NCI-H128 (cell line): ENCODE data around the gene PHYKPL.

Source experiments
- DNase-seq: peaks from one replicate; lab custom pipeline; 2025; ENCODE audit not compliant: unreplicated experiment; lab: John Stamatoyannopoulos, UW

The PHYKPL gene

DNA sequence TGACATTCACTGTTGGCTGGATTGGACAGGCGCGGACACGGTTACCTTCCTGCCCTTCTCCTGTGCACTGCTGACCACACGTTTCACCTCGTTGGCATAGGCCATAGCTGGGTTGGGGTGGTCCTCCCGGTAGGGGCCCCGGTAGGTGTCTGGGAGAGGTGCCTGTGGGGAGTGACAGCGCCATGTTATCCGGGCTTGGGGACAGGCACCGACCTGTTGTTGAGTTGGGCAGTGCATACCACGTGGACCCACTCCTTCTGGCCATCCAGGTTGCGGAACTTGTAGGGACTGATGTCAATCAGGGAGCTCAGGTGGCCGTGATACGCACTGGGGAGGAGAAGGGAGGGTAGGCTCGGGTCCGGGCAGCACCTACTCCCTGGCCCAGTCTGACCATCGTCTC lies 8.2 kb downstream of the PHYKPL start:
- no peak for DNase-seq

DNA sequence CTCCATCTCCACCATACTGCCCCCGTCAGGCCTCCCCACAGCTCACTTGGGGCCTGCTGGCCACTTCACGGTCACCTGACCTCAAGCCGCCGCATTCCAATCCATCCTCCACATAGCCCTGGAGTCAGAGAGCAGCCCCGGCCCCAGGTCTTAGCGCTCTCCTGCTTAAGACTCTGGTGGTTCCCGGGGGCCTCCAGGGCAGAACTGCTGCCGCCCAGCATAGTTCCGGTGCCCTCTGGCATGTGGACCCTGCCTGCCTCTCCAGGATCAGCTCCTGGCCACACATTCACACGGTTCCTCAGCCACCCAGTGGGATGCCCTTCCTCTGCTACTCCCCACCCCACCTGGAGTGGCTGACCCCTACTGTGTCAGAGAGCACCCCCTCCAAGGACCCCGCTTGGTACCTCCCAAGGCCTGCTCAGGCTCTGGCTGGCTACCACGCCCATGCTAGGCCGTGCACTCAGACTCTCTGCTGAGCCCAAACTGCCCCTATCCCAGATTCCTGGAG lies 8.7 kb downstream of the PHYKPL start:
- no peak for DNase-seq

DNA sequence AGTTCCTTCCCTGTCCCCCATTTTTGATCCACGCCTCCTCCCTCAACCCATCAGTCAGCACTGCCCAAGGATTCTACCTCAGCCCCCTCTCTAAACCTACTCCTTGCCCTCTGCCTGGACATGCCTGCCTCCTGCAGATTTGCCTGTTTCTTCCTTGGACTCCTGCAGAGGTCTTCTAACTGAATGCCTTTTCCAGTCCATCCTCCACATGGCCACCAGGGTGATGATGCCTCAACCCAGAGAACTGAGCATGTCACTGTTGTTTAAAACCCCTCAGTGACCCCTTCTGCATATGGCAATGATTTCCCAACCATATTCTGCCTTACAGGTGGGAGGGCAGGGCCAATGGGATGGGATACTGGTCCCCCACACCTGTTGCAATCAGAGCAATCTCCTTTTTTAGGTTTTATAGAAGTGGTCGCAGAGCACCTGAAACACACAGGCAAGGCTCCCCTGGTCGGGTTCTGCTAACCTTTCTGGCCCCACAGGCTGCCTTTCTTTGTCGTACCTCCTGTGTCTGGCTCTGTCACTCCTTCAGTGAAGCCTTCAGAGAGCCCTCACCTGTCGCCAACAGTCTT lies 9.3 kb downstream of the PHYKPL start:
- DNase-seq = no peak

DNA sequence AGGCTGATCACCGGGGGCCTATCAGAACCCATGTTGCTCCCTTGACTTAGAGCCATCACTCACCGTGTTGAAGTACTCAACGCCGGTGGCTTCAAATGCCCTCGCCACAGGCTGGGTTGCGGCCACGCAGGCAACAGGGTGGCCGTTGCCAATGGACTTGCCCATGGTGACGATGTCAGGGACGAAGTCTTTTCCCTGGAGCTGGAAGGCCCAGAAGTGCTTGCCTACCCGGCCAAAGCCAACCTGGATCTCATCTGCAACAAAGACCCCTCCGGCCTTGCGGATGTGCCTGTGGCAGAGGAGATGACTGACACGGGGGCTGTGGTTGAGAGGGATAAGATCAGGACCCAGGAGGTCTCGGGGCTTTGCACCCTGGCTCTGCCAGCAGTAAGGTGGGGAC lies 10.3 kb downstream of the PHYKPL start:
- DNase-seq = no peak

DNA sequence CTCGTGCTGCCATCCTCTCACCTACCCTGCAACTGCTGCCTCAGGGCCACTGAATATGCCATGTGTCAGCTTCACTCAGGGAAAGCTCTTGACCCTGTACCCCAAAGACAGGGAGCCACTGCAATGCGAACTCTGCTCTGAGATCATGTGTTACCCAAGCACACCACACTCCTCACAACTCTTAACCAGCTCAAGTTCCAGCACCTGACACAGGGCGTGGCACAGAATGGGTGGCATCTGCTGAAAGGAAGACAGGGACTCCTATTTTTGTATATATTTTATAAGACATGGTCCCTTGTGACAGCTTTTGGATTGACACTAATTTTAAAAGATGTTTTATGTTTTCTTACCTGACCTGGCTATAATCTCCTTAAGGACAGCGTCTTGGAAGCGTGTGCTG lies 10.7 kb downstream of the PHYKPL start:
- no peak for DNase-seq

DNA sequence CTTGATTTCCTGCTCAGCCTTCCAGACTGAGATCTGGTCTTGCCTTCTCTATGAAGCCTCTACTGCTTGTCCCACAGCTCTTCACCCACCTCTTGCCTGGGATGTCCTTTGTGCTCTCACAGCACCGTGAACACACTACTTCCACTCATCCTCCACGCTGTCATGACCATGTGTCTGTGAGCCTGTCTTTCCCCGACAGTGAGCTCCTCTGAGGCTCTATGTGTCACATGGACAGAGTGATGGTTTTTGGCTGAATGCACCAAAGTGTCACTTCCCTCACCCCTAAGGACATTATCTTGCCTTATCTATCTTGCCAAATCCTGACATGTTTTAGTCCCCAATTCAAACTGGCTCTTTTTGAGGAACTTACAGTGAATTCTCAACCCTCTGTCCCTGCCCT lies 11.3 kb downstream of the PHYKPL start:
- no peak for DNase-seq

DNA sequence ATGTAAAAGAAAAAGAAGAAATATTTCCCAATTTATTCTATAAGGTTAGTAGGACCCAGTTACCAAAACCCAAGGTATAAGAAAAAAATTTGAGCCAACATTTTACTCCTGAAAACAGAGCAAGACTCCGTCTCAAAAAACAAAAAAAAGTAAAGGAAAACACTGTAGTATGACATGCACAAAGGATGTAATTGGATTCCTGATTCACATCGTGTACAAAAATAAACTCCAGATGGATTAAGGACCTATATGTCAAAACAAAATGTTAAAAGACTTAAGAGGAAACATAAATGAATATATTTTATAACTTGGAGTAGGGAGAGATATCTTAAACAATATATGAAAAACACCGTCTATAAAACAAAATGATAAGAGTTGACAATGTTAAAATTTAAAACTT lies 13.8 kb downstream of the PHYKPL start:
- DNase-seq = no peak

DNA sequence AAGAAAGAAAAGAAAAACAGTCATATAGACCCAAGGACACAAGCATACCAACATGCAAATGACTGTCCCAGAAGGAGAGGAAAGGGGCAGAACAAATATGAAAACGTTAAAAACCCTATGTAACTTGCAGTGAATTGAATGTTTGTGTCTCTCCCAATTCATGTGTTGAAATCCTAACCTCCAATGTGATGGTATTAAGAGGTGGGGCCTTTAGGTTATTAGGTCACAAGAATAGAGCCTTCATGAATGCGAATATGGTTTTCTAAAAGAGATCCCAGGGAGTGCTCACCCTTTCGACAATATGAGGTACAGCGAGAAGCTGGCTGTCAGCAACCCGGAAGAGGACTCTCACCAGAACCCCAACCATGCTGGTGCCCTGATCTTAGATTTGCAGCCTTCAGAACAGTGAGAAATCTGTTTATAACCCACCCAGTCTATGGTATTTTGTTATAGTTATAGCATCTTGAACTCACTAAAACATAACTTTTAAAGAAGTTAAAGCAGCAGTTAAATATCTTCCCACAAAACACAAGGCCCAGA lies 14.3 kb downstream of the PHYKPL start:
- DNase-seq = no peak

DNA sequence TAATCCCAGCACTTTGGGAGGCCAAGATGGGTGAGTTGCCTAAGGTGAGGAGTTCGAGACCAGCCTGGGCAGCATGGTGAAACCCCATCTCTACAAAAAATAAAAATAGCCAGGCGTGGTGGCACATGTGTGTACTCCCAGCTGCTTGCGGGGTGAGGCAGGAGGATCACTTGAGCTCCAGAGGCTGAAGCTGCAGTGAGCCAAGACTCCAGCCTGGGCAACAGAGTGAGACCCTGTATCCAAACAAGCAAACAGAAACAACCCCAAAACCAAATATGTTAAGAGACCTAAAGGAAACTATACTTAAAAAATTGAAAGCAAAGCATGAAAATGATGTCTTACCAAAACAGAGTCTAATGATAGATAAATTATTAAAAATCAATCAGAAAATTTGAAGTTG lies 15.8 kb downstream of the PHYKPL start:
- DNase-seq = no peak

DNA sequence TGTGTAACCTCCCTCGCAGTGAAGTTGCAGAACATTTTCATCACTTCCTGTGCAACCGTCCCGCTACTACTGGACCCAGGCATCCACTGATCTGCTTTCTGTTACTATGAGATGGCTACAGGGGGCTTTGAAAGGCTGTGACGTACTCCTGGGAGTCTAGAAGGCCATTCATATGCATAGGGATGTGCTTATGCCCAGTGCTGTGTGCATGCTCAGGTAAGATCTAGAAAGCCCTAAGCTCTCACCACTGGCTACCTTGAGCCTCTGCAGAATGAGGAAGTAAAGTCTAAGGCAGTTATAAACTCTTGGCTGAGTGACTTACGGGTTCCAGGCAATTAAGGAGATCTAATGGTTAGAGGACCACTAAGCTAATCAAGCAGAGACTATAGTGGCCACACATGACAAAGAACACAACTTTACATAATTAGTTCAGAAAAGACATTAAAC lies 16.5 kb downstream of the PHYKPL start:
- no peak for DNase-seq

DNA sequence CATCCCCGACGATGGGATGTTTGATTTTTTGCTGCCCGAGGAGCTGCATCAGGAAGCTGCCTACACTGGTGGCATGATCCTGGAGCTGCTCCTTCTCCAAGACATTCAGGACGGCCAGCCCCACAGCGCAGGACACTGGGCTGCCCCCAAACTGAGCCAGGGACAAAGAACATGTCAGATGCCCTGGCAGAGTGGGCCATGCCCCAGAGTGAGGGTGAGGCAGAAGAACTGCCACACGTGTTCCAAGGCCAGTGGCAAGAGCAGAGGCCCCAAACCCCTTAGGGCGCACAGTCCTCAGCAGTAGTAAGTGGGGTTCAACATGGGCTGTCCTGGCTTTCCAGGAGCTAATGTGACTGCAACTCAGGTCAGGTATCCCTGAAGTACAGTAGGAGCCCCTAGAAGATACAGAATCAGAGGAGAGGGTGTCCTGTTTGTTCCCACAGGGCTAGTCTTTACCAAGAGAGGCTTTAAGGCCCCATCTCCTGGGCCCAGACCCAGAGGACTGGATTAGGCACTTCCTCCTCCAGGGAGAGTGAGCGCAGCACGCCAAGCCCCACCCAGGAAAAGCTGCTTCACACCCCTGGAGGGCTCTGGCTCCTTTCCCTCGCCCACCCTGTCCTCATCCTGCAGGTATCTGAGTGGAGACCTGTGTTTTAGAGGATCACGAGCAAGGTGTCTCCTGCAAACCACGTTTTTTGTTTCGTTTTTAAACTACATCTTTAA lies 17.2 kb downstream of the PHYKPL start:
- DNase-seq = no peak

DNA sequence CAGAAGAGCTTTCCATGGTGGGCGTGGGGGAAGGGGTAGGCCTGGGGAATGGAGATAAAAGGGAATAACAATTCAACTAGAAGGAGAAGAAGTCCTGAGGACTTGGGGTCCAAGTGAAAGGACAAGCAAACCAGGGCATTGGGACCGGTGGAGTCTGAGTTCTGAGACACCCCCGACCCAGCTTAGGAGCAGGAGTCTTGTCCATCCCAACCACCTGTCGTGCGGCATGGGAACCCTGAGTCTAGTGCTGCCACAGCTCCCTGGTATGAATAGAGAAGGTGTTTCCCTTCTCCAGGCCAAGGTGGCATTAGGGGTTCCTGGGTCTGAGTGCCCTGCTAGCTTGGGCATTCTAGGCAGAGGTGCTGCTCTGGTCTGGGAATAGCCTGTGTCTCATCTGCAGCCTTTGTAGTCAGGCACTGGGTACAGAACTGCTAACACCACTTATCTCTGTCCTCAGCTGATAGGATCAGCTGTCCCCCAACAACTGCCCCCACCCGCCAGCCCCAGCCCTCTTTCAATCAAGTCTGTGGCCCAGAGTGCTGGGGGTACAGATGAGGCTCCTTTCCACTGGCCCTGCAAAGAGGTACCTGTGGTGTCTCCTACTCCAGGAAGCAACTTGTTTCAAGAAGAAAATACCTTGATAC lies 18.3 kb downstream of the PHYKPL start:
- no peak for DNase-seq

DNA sequence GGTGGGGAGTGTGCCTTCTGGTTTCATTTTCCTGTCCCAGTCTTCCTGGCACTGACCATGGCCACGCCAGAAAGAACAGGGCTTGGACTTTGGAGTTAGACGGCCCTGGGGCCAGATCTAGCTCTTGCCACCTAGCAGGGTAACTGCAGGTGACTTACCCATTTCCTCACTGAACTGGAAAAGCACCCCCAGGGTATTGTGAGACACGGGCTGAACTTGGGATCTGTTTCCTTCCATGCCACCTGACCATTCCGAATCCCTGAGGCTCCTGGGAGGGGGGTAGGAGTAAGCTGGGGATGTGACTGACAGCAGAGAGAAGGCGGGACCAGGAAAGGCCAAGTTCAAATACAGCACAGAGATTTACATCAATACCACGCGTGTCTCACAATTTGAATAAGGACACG lies 18.9 kb downstream of the PHYKPL start:
- no peak for DNase-seq

DNA sequence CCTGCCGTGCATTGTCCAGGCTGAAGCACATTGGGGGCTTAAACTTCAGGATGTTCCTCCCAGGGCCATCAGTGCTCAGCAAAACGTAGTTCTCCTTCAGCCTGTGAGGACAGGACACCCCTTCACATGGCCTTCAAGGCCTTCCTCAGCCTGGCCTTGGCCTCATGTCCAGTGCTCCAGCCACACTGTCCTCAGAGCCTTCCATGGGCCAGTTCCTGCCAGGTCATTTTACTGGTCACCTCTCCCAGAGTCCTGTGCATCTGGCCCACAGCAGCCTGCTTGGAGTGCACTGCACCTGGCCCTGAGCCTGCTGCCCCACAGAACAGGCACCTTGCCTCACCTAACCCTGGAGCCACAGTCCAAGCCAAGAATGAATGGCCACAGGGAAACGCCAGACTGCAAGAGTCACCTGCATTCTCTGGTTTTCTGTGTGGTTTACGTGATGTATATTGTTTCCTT lies 19.6 kb downstream of the PHYKPL start:
- DNase-seq = no peak

DNA sequence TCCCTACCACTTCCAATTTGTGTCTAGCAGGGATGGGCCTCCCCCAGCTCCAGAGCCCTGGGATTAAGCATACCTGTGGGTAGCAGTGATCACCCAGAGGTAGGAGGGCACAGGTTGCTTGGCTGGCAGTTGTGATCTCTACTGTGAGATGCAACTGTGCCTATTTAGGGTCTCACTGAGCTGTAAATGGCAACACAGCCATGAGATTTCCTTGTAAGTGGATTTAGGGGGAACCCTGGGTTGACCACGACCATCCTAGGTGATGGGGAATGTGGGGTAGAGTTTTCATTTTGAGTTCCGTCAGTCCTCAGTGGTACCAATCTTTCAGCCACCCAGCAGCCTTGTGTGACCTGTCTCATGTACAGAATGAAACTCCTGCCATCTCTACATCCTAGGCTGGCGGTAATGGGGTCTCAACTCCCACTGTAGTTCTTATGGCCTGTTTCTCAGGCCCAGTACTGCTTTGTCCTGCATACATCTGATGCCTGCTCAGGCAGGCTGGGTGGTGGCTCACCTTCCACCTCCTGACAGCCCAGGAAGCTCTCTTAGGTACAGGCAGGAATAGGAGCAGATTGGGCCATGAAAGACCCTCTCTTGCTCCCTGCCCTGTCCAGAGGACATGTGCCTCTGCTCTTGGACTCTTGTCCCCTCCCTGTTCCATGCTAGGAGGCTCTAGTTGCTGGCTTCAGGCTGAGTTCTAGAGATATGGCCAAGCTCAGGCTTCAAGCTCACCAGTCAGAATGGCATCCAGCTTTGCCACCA lies 20.2 kb downstream of the PHYKPL start:
- DNase-seq = no peak

DNA sequence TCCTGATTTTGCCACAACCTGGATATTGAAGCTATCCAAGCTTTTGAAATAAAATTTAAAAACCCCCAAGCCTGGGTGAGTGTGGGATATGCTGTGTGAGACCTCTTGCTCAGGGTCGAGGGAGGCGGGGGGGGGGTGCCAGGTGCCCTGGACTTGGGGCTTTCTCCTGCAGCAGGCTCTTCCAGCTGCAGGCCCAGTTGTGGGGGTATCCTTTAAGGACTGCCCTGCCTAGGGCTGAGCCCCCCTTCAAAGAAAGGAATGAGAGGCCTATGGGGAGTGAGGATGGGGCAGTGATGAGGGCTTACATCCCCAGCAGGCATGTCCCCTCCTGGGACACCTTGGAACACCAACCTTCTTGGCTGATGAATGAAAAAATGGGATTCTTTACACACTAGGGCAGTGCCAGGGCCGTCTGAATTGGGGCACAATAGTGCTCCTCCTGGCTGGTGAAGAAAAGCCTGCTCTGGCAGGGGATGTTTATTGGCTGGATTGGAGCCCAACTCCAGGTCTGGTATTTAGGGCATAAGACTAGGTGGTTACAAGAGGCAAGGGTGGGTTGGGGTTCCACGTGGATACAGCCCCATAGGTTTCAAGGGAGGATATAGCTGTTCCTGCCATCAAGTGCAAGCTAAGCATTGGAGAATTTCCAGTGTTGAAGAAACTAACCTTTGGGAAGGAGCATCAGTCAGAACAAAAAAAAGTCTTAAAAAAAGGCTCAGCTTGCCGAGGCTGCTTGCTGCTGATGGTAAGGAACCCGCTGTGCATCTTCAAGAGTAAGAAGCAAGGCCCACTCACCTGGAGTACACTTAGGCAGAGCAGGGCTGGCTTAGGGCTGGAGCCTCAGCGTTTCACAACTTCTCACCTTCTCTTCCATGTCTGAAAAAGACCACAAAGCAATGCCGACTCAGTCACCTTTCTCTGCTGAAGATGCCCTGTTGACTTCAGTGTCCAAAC lies 21.2 kb downstream of the PHYKPL start:
- DNase-seq = no peak

DNA sequence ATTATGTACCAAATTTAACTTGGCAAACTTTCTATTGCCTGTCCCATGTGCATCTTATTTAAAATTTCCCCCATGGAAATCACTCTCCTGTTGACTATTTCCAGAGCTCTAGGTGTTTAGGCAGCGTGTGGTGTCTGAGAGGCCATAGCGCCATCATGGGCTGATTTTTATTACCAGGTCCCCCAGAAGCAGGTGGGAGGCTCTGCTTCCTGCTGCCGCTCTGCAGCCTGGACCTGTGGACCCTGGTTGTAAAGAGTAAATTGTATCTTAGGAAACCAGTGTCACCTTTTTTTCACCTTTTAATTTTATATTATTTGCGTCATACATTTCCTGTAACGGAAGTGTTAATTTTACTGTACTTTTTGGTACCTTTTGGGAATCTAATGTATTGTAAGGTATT lies 21.9 kb downstream of the PHYKPL start:
- no peak for DNase-seq

DNA sequence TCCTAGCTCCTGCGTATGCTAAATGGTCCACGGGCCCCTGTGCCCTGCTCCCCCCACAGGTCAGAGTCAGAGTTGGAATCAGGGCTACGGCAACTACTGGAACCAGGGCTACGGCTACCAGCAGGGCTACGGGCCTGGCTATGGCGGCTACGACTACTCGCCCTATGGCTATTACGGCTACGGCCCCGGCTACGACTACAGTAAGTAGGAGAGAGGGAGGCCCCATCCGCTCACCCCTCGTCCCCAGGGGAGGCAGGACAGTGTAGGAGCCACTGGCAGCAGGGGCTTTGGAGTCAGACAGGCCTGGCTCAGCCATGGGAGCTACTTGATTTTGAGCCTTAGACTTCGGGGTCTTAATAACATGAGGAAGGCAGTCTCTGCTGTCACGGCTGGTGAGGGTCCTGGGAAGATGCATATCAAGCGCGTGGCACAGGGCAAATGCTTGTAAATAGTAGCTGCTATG lies 22.5 kb downstream of the PHYKPL start:
- no peak for DNase-seq

DNA sequence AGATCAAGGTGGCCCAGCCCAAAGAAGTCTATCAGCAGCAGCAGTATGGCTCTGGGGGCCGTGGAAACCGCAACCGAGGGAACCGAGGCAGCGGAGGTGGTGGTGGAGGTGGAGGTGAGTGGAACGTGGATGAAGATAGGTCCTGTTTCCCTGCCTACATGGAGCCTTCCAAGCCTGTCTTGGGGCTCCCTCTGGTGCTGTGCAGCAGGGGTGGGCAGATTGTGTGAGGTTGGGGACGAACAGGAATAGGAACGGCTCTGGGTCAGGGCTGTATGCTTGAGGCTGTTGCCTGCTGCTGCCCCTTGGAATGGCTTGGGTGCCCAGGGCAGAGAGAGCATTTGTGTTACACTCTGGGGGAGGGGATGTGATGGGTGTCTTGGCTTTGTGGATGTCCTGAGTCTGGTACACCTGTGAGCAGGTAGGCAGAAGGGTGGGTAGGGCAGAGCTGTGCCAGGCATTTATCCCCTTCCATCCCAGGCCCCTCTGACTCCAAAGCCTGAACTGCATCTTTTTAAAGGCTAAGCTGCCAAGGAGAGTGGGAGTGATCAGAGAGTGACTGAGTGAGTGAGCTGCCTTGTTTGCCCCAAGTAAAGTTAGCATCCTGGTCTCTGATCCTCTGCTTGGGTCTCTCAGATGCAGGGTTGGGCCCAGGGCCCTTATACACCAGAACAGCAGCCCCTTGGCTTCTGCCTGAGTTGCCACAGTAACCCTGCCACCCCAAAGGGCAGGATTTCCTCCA lies 23.1 kb downstream of the PHYKPL start:
- DNase-seq = no peak
